ENCODE measurements around the gene EXOSC1. TPM values are rescaled to one million over a fixed set of nuclear protein-coding genes. Genes with fewer than 3 reads are reported as not detected.

EXOSC1 gene
- total RNA-seq, 4 donors from 2014 or later, result 12.4 to 44.8 (median 24.7) TPM

GRCh38 chr10:97442277-97442676 lies 3.5 kb downstream of the EXOSC1 start:
- Histone ChIP-seq H3K36me3 (peaks cover 3 to 59% (median 4%) of the 10 kb centered on the region in 3 donors), H3K4me3 (no peak overlapping the region), H3K27me3 (no peaks in the 10 kb centered on the region), H3K4me1 (peaks cover 10 to 29% (median 21%) of the 10 kb centered on the region in 3 donors), H3K27ac (no peak overlapping the region), H3K9me3 (no peaks in the 10 kb centered on the region)
- DNase-seq, result no peak
- intact Hi-C loops (cut with DNase I), result no loop called here
- WGBS, 2 donors, result 88 to 92% methylated on average over 1 of the region's 1 CpG
- TF ChIP-seq CTCF (IDR thresholded peaks at IDR 0.05), result no peak
- no peak for TF ChIP-seq POLR2A (IDR thresholded peaks at IDR 0.05)

- WGBS, 2 donors, result 88 to 89% methylated on average over 6 of the region's 6 CpGs
- no peak for DNase-seq
- peaks cover 11 to 95% (median 24%) of the 10 kb centered on the region in 3 donors for H3K36me3 ChIP-seq
- H3K4me3 ChIP-seq, result no peak overlapping the region
- no peaks in the 10 kb centered on the region for H3K9me3 ChIP-seq
- no peak overlapping the region for H3K27ac ChIP-seq
- H3K4me1 ChIP-seq, result no peaks in the 10 kb centered on the region
- intact Hi-C loops (cut with DNase I), result no loop called here
- TF ChIP-seq POLR2A (IDR thresholded peaks at IDR 0.05), result no peak
- TF ChIP-seq CTCF (IDR thresholded peaks at IDR 0.05), result no peak
- no peaks in the 10 kb centered on the region for H3K27me3 ChIP-seq
These were observed 10.6 kb downstream of the EXOSC1 start for GRCh38 chr10:97435211-97435610.

- H3K9me3 ChIP-seq, result no peaks in the 10 kb centered on the region
- H3K27ac ChIP-seq, result no peak overlapping the region
- TF ChIP-seq CTCF (IDR thresholded peaks at IDR 0.05) (no peak), POLR2A (IDR thresholded peaks at IDR 0.05) (no peak)
- intact Hi-C loops (cut with DNase I), result no loop called here
- H3K36me3 ChIP-seq, result peaks cover 11 to 95% (median 24%) of the 10 kb centered on the region in 3 donors
- H3K4me1 ChIP-seq, result peaks cover 0 to 3% (median 0%) of the 10 kb centered on the region in 3 donors
- DNase-seq, result no peak
- no peaks in the 10 kb centered on the region for H3K27me3 ChIP-seq
- WGBS, 2 donors, result 13 to 29% methylated on average over 1 of the region's 1 CpG
- H3K4me3 ChIP-seq, result no peak overlapping the region
These were observed 11.2 kb downstream of the EXOSC1 start for GRCh38 chr10:97434557-97434956.

- Histone ChIP-seq H3K9me3 (no peaks in the 10 kb centered on the region), H3K4me3 (no peak overlapping the region), H3K4me1 (peaks cover 0 to 8% (median 3%) of the 10 kb centered on the region in 3 donors), H3K27me3 (no peaks in the 10 kb centered on the region), H3K27ac (no peak overlapping the region), H3K36me3 (peaks cover 11 to 95% (median 24%) of the 10 kb centered on the region in 3 donors)
- no peak for DNase-seq
- intact Hi-C loops (cut with DNase I), result no loop called here
- TF ChIP-seq CTCF (IDR thresholded peaks at IDR 0.05) (no peak), POLR2A (IDR thresholded peaks at IDR 0.05) (no peak)
These were observed 11.8 kb downstream of the EXOSC1 start for GRCh38 chr10:97434055-97434454.

- H3K27ac ChIP-seq, result peak overlapping the region; percentile 65 to 98 (median 94)
- H3K36me3 ChIP-seq, result peaks cover 4 to 41% (median 16%) of the 10 kb centered on the region in 3 donors
- intact Hi-C loops (cut with DNase I), result no loop called here
- H3K4me3 ChIP-seq, result peak overlapping the region; percentile 61 to 95 (median 90)
- TF ChIP-seq POLR2A (IDR thresholded peaks at IDR 0.05) (no peak), CTCF (IDR thresholded peaks at IDR 0.05) (no peak)
- WGBS, 2 donors, result 19 to 27% methylated on average over 4 of the region's 4 CpGs
- no peak for DNase-seq
- H3K4me1 ChIP-seq, result peaks cover 23 to 52% (median 23%) of the 10 kb centered on the region in 3 donors
- H3K9me3 ChIP-seq, result no peaks in the 10 kb centered on the region
- H3K27me3 ChIP-seq, result no peaks in the 10 kb centered on the region
These were observed 17.2 kb downstream of the EXOSC1 start for GRCh38 chr10:97428572-97428981.
